HFF-Myc (cell line): ENCODE measurements around the gene CAMTA1.

Experiments used
- DNase-seq: peaks from one replicate; pipeline ENCODE4 v3.0.0-alpha.2; 2011; ENCODE audit warnings: low read depth; ENCODE audit errors: extremely low read depth
- H3K4me3 ChIP-seq: replicated peaks from 2 replicates; pipeline ENCODE4 v1.5.1; 2011; ENCODE audit warnings: low read depth, mild to moderate bottlenecking, control low read depth, low read length
- CTCF ChIP-seq: IDR thresholded peaks from 2 replicates; pipeline ENCODE4 v1.5.1; 2012; ENCODE audit warnings: mild to moderate bottlenecking, low read depth, low read length, control low read depth; ENCODE audit errors: missing control alignments

The CAMTA1 gene

GRCh38 chr1:7255303-7256058 lies 470.2 kb downstream of the CAMTA1 start:
- no peak overlapping the region for H3K4me3 ChIP-seq
- DNase-seq = peak; percentile 27
- TF ChIP-seq CTCF = no peak

- TF ChIP-seq CTCF = no peak
- H3K4me3 ChIP-seq = no peak overlapping the region
- no peak for DNase-seq
Observed at GRCh38 chr1:7256526-7256925, 471.3 kb downstream of the CAMTA1 start.

DNA sequence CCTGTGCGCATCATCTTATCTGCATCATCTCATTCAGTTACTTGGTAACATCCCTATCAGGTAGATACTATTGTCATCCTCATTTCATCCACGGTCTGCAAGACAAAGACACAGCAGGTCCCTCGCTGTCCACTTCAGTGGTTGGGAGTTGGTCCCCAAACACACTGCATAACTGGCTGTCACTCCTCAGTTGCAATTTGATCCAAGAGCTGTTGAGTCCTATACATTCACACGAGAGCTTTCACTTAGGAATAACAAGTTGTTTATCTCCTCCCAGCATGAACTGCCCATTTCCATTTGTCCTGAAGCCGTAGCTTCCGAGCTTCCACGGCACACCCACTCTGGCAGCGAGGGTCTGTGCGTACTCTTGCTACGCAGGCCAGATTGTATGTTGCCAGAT lies 472.0 kb downstream of the CAMTA1 start:
- H3K4me3 ChIP-seq = no peak overlapping the region
- no peak for TF ChIP-seq CTCF
- DNase-seq = no peak

DNA sequence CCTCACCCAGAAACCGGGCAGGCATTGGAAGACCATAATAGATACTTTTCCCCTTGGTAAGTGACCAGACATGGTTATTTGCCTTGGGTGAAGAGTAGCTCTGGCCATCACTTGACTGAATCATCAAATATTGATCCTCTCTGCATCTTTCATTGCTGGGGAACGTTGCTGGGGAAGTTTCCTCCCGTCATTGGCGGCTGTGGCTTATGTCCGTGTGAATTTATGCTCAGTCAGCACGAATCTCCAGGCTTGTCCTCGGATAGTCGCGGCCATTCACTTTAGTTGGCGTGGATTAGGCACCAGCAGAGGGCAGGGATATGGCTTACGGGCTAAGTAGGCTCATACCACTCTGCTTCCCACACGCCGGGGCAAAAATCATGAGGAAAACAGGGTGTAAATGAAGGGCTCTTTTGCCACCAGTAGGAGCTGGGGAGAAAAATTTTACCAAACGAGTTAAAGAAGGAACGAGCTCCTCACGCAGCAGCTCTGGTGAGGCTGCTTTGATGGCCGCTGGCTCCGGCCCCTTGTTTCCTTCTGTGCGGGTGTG lies 473.4 kb downstream of the CAMTA1 start:
- DNase-seq = no peak
- TF ChIP-seq CTCF = no peak
- no peak overlapping the region for H3K4me3 ChIP-seq

- no peak for TF ChIP-seq CTCF
- DNase-seq = no peak
- no peak overlapping the region for H3K4me3 ChIP-seq
Observed at GRCh38 chr1:7259955-7260354, 474.7 kb downstream of the CAMTA1 start.

DNA sequence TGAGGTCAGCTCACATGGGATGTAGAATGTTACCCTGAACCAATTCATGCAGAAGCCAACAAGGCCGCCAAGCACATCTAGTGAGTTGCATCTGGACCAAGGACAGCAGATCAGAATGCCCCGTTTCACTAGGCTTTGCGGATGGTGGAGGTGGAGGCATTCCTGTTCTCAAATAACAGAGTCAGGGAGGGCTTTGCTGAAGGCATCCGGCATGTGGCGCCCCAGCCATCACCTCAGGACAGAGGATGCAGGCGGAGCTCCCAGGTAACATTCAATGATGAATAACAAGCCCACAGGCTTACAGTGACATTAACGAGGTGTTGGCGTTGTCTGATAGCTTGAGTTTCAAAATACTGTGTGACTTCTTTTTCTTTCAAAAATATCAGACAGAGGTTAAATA lies 476.2 kb downstream of the CAMTA1 start:
- no peak overlapping the region for H3K4me3 ChIP-seq
- no peak for TF ChIP-seq CTCF
- DNase-seq = no peak

DNA sequence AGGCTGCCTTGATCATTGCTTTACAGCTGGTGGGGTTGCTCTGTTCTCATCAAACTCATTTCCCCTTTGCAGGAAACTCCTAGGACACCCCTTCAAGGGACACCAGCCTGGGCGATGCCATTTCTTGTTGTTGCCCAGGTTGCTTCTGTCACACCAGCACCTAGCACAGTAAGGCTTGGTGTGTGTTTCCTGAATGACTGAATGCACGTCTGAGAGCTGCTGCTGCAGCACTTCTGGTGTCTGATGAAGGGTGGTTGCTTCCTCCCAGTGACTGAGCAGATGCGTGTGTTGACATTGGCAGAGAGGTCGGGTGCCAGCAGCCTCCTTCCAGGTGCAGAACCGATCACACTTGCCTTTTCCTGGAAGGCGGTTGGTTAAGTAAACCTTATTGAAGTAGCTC lies 477.4 kb downstream of the CAMTA1 start:
- TF ChIP-seq CTCF = no peak
- DNase-seq = no peak
- no peak overlapping the region for H3K4me3 ChIP-seq
